Measurements from ENCODE around the gene KLHL29. TPM values are rescaled to one million over a fixed set of nuclear protein-coding genes. Genes with fewer than 3 reads are reported as not detected.

The KLHL29 gene
- total and polyA plus RNA-seq, 4 donors: 0.29 to 2.3 (median 0.68) TPM

DNA sequence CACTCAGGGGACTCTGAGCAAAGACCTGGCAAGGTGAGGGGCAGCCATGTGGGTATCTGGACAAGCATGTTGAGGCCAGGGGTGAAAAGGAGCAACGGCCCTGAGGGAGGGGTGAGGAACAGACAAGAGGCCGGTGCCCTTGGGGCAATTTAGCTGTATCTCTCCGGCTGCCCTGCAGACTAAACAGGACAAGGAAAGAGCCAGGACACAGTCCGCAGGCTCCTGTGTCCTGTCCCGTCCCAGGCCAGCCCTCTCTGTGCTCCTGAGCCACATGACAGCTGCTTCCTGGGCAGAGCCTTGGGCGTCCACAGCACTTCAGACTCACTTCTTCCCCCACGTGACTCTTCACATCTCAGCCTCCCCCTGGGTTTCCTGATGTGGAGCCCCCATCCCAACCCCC is 206.1 kb downstream of the KLHL29 start:
- WGBS: 80% methylated on average over 7 of the region's 7 CpGs

GRCh38 chr2:23592061-23592685 is 207.2 kb downstream of the KLHL29 start:
- WGBS: 89% methylated on average over 9 of the region's 9 CpGs
- no peak for DNase-seq (ENCODE audit: low spot score)
- H3K9me3 ChIP-seq (ENCODE audit: control insufficient read depth in 4 of 4, low read length in 3 of 4): no peaks in the 10 kb centered on the region

More for the DNA sequence above, 206.1 kb downstream of the KLHL29 start:
- no peaks in the 10 kb centered on the region for H3K36me3 ChIP-seq (ENCODE audit: control insufficient read depth in 4 of 4, insufficient read depth in 3 of 4, low read depth in 1 of 4, low read length in 3 of 4)
- H3K4me3 ChIP-seq (ENCODE audit: low read depth in 1 of 3, low read length in 3 of 3): no peak overlapping the region
- H3K9ac ChIP-seq (ENCODE audit: low read depth in 1 of 2, low read length in 2 of 2): no peak overlapping the region
- TF ChIP-seq YY1 (IDR thresholded peaks at IDR 0.05) (no peak), JUND (IDR thresholded peaks at IDR 0.05) (no peak), REST (IDR thresholded peaks at IDR 0.05) (no peak), RAD21 (IDR thresholded peaks at IDR 0.05) (no peak), SP1 (IDR thresholded peaks at IDR 0.05) (no peak)
- no peaks in the 10 kb centered on the region for H3K4me1 ChIP-seq (ENCODE audit: control insufficient read depth in 4 of 4, insufficient read depth in 4 of 4, low read length in 3 of 4)
- no peaks in the 10 kb centered on the region for H3K9me3 ChIP-seq (ENCODE audit: control insufficient read depth in 4 of 4, low read length in 3 of 4)
- no peak overlapping the region for H3K27ac ChIP-seq (ENCODE audit: low read depth in 1 of 2, low read length in 2 of 2)
- DNase-seq (ENCODE audit: low spot score): no peak
- H3K27me3 ChIP-seq (ENCODE audit: control insufficient read depth in 4 of 4, insufficient read depth in 4 of 4, low read length in 3 of 4): no peaks in the 10 kb centered on the region

More at GRCh38 chr2:23592061-23592685, 207.2 kb downstream of the KLHL29 start:
- H3K4me3 ChIP-seq (ENCODE audit: low read depth in 1 of 3, low read length in 3 of 3): no peak overlapping the region
- no peak overlapping the region for H3K27ac ChIP-seq (ENCODE audit: low read depth in 1 of 2, low read length in 2 of 2)
- no peaks in the 10 kb centered on the region for H3K36me3 ChIP-seq (ENCODE audit: control insufficient read depth in 4 of 4, insufficient read depth in 3 of 4, low read depth in 1 of 4, low read length in 3 of 4)
- H3K4me1 ChIP-seq (ENCODE audit: control insufficient read depth in 4 of 4, insufficient read depth in 4 of 4, low read length in 3 of 4): no peaks in the 10 kb centered on the region
- H3K9ac ChIP-seq (ENCODE audit: low read depth in 1 of 2, low read length in 2 of 2): no peak overlapping the region
- H3K27me3 ChIP-seq (ENCODE audit: control insufficient read depth in 4 of 4, insufficient read depth in 4 of 4, low read length in 3 of 4): no peaks in the 10 kb centered on the region
- TF ChIP-seq RXRA (IDR thresholded peaks at IDR 0.05) (no peak), REST (IDR thresholded peaks at IDR 0.05) (no peak), FOXA2 (IDR thresholded peaks at IDR 0.05) (no peak), CTCF (IDR thresholded peaks at IDR 0.05; ENCODE audit: low read depth, low read length, missing input control) (no peak), JUND (IDR thresholded peaks at IDR 0.05) (no peak), TAF1 (conservative IDR thresholded peaks at IDR 0.05) (no peak), EGR1 (IDR thresholded peaks at IDR 0.05; ENCODE audit: low read depth in 2 of 2) (no peak), GABPA (IDR thresholded peaks at IDR 0.05 in 1 of 2, conservative IDR thresholded peaks at IDR 0.05 in 1 of 2) (no peak), RAD21 (IDR thresholded peaks at IDR 0.05) (no peak)
- TF ChIP-seq, protein P1, sequence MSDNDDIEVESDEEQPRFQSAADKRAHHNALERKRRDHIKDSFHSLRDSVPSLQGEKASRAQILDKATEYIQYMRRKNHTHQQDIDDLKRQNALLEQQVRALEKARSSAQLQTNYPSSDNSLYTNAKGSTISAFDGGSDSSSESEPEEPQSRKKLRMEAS (IDR thresholded peaks at IDR 0.05): no peak

All from liver (tissue), 9 donors.